H1 (cell line): ENCODE measurements around the gene POU2F2. TPM values are rescaled to one million over a fixed set of nuclear protein-coding genes. Genes with fewer than 3 reads are reported as not detected.

Experiments
- CTCF ChIA-PET: fragments of 300-600 bp; sonication (Branson Sonifier 250); formaldehyde crosslinking; loops from one replicate; lab custom pipeline; 2021; ENCODE audit not compliant: partially characterized antibody; lab: Charles Lee
- POLR2A ChIA-PET: fragments of 300-600 bp; sonication (Branson Sonifier 250); formaldehyde crosslinking; loops from one replicate; lab custom pipeline; 2021; ENCODE audit warnings: inconsistent platforms; ENCODE audit not compliant: partially characterized antibody; lab: Charles Lee
- DNase-seq, 2 experiments: peaks; one replicate each; pipeline versions ENCODE4 v3.0.0 to v3.0.0-alpha.2; 2010 to 2022; ENCODE audit warnings: low spot score in 2 of 2, low read depth in 1 of 2, mixed read lengths in 1 of 2
- FAIRE-seq: peaks from 2 replicates; lab custom pipeline; 2011; peaks lifted over from hg19 to GRCh38; lab: Jason Lieb, UNC
- H2AFZ ChIP-seq: 2 replicates; pipeline ENCODE4 v1.8.1; 2012; ENCODE audit warnings: low read length, inconsistent platforms
- H2AK5ac ChIP-seq: 2 replicates; pipeline ENCODE4 v1.6.1; 2013; ENCODE audit warnings: low read depth, low read length
- H2BK120ac ChIP-seq: replicated peaks from 2 replicates; pipeline ENCODE3; 2013; ENCODE audit warnings: low read depth, low read length, inconsistent platforms
- H2BK12ac ChIP-seq: 2 replicates; pipeline ENCODE4 v1.6.1; 2013; ENCODE audit warnings: low read depth, low read length
- H2BK15ac ChIP-seq: 2 replicates; pipeline ENCODE4 v1.6.1; 2013; ENCODE audit warnings: low read length
- H2BK20ac ChIP-seq: 2 replicates; pipeline ENCODE4 v1.6.1; 2013; ENCODE audit warnings: low read length
- H2BK5ac ChIP-seq: 2 replicates; pipeline ENCODE4 v1.6.1; 2013; ENCODE audit warnings: low read depth, low read length
- H3K14ac ChIP-seq: 2 replicates; pipeline ENCODE4 v1.6.1; 2013; ENCODE audit warnings: inconsistent platforms; ENCODE audit not compliant: insufficient read length
- H3K18ac ChIP-seq: 2 replicates; pipeline ENCODE4 v1.6.1; 2013; ENCODE audit warnings: low read length; ENCODE audit errors: extremely low read depth
- H3K23ac ChIP-seq: 2 replicates; pipeline ENCODE4 v1.6.1; 2013; ENCODE audit warnings: inconsistent platforms; ENCODE audit not compliant: insufficient read length
- H3K23me2 ChIP-seq: 2 replicates; pipeline ENCODE4 v1.6.1; 2013; ENCODE audit warnings: low read depth, low read length
- H3K27ac ChIP-seq: 2 replicates; pipeline ENCODE4 v1.6.1; 2011; ENCODE audit warnings: low read depth, low read length, inconsistent platforms
- H3K27me3 ChIP-seq, 4 experiments: replicated peaks in 1 of 4; 1 replicate in 1 of 4; 2 replicates in 3 of 4; pipeline versions ENCODE4 v1.6.1 to v1.8.1; 2011 to 2013; ENCODE audit warnings: low read length in 3 of 4, mild to moderate bottlenecking in 3 of 4, inconsistent platforms in 2 of 4, mixed read lengths in 2 of 4, moderate library complexity in 1 of 4; ENCODE audit not compliant: control insufficient read depth in 3 of 4, insufficient read depth in 3 of 4; ENCODE audit errors: extremely low read depth in 1 of 4
- H3K36me3 ChIP-seq, 4 experiments: 2 replicates each; pipeline versions ENCODE4 v1.6.1 to v1.8.1; 2011 to 2013; ENCODE audit warnings: mild to moderate bottlenecking in 4 of 4, low read length in 3 of 4, moderate library complexity in 2 of 4, control low read depth in 1 of 4, inconsistent platforms in 1 of 4; ENCODE audit not compliant: insufficient read depth in 4 of 4, control insufficient read depth in 2 of 4
- H3K4ac ChIP-seq: replicated peaks from 2 replicates; pipeline ENCODE3; 2013; ENCODE audit warnings: low read length, low read depth, mixed read lengths, inconsistent platforms; ENCODE audit not compliant: insufficient read length
- H3K4me1 ChIP-seq, 4 experiments: replicated peaks in 1 of 4; 1 replicate in 1 of 4; 2 replicates in 3 of 4; pipeline versions ENCODE4 v1.6.1 to v1.8.1; 2011 to 2013; ENCODE audit warnings: low read length in 3 of 4, inconsistent platforms in 2 of 4, mixed read lengths in 1 of 4; ENCODE audit not compliant: insufficient read depth in 4 of 4, control insufficient read depth in 3 of 4
- H3K4me2 ChIP-seq, 2 experiments: 2 replicates each; pipeline versions ENCODE4 v1.6.1 to v1.8.1; 2011 to 2013; ENCODE audit warnings: low read depth in 2 of 2, low read length in 2 of 2, control low read depth in 1 of 2, inconsistent platforms in 1 of 2, mild to moderate bottlenecking in 1 of 2; ENCODE audit not compliant: insufficient read depth in 1 of 2
- H3K4me3 ChIP-seq, 4 experiments: fragments of 200-600, 300-600 bp in 1 of 4; sonication (generic), shearing (Covaris generic), sonication (Bioruptor Twin) in 1 of 4; 2 replicates each; pipeline versions ENCODE4 v1.5.1 to v1.8.1; 2011 to 2016; ENCODE audit warnings: low read length in 4 of 4, low read depth in 3 of 4, control low read depth in 2 of 4, inconsistent platforms in 2 of 4, mild to moderate bottlenecking in 2 of 4, mixed read lengths in 1 of 4, moderate library complexity in 1 of 4; ENCODE audit not compliant: insufficient read depth in 2 of 4; ENCODE audit errors: extremely low read depth in 1 of 4
- H3K56ac ChIP-seq: replicated peaks from 2 replicates; pipeline ENCODE3; 2013; ENCODE audit warnings: low read depth, mild to moderate bottlenecking, mixed read lengths, low read length, inconsistent platforms; ENCODE audit not compliant: insufficient read length
- H3K79me1 ChIP-seq: 2 replicates; pipeline ENCODE4 v1.6.1; 2013; ENCODE audit warnings: low read depth, low read length, control low read depth
- H3K79me2 ChIP-seq, 2 experiments: 2 replicates each; pipeline versions ENCODE4 v1.6.1 to v1.8.1; 2012 to 2013; ENCODE audit warnings: low read length in 2 of 2, mild to moderate bottlenecking in 2 of 2, inconsistent platforms in 1 of 2; ENCODE audit not compliant: insufficient read depth in 2 of 2, control insufficient read depth in 1 of 2
- H3K9ac ChIP-seq, 4 experiments: replicated peaks in 1 of 4; 1 replicate in 1 of 4; 2 replicates in 3 of 4; pipeline versions ENCODE4 v1.6.1 to v1.8.1; 2011 to 2013; ENCODE audit warnings: low read depth in 3 of 4, low read length in 3 of 4, control low read depth in 2 of 4, mild to moderate bottlenecking in 2 of 4, moderate library complexity in 2 of 4, inconsistent platforms in 1 of 4; ENCODE audit errors: extremely low read depth in 1 of 4
- H3K9me3 ChIP-seq, 2 experiments: 2 replicates each; pipeline versions ENCODE4 v1.6.1 to v1.8.1; 2012 to 2013; ENCODE audit warnings: mild to moderate bottlenecking in 2 of 2, moderate library complexity in 2 of 2, control low read depth in 1 of 2, inconsistent platforms in 1 of 2, low read depth in 1 of 2, low read length in 1 of 2, mixed read lengths in 1 of 2; ENCODE audit not compliant: insufficient read depth in 2 of 2
- H4K20me1 ChIP-seq, 2 experiments: replicated peaks in 1 of 2; 2 replicates each; pipeline versions ENCODE3 to v1.8.1; 2011 to 2013; ENCODE audit warnings: inconsistent platforms in 2 of 2, low read length in 2 of 2, mild to moderate bottlenecking in 1 of 2; ENCODE audit not compliant: insufficient read depth in 2 of 2, control insufficient read depth in 1 of 2
- H4K5ac ChIP-seq: 2 replicates; pipeline ENCODE4 v1.6.1; 2013; ENCODE audit warnings: low read length, low read depth, mixed read lengths, inconsistent platforms; ENCODE audit not compliant: insufficient read length
- H4K8ac ChIP-seq: 2 replicates; pipeline ENCODE4 v1.8.0; 2013; ENCODE audit warnings: mild to moderate bottlenecking, moderate library complexity, low read length, inconsistent platforms; ENCODE audit not compliant: insufficient read depth; ENCODE audit errors: extremely low read depth
- H4K91ac ChIP-seq: replicated peaks from 2 replicates; pipeline ENCODE3; 2013; ENCODE audit warnings: low read length, mixed read lengths, inconsistent platforms; ENCODE audit not compliant: insufficient read length
- EP300 ChIP-seq, 2 experiments: IDR thresholded peaks; 1 replicate in 1 of 2; 2 replicates in 1 of 2; pipeline ENCODE4 v1.6.1; 2011 to 2012; ENCODE audit warnings: low read depth in 2 of 2, low read length in 2 of 2, mild to moderate bottlenecking in 2 of 2, borderline replicate concordance in 1 of 2, inconsistent platforms in 1 of 2, moderate library complexity in 1 of 2
- MAFK ChIP-seq: IDR thresholded peaks from 2 replicates; pipeline ENCODE4 v1.6.1; 2012; ENCODE audit warnings: low read depth, mild to moderate bottlenecking, improper control_type of control experiment, low read length
- POLR2A ChIP-seq, 2 experiments: IDR thresholded peaks; 1 replicate in 1 of 2; 2 replicates in 1 of 2; pipeline ENCODE4 v1.6.1; 2011; ENCODE audit warnings: low read depth in 2 of 2, low read length in 2 of 2, mild to moderate bottlenecking in 2 of 2; ENCODE audit errors: control extremely low read depth in 1 of 2
- POU5F1 ChIP-seq: IDR thresholded peaks from 2 replicates; pipeline ENCODE4 v1.6.1; 2011; ENCODE audit warnings: low read depth, mild to moderate bottlenecking, low read length, moderate library complexity
- RAD21 ChIP-seq, 2 experiments: IDR thresholded peaks in 1 of 2; conservative IDR thresholded peaks in 1 of 2; 2 replicates each; pipeline ENCODE4 v1.6.1; 2011; ENCODE audit warnings: low read depth in 2 of 2, low read length in 2 of 2, improper control_type of control experiment in 1 of 2, inconsistent platforms in 1 of 2, mild to moderate bottlenecking in 1 of 2, moderate library complexity in 1 of 2
- TAF7 ChIP-seq: optimal IDR thresholded peaks from 2 replicates; pipeline ENCODE3; 2011; ENCODE audit warnings: low read depth, mild to moderate bottlenecking, inconsistent platforms, low read length, moderate library complexity, borderline replicate concordance
- TEAD4 ChIP-seq: IDR thresholded peaks from 2 replicates; pipeline ENCODE4 v1.6.1; 2012; ENCODE audit warnings: low read depth, low read length, inconsistent platforms, mixed read lengths
- WGBS, 2 experiments: shearing (Covaris generic) in 1 of 2; methylation state at CpG; one replicate each; pipeline versions ENCODE4 v1.1.6 to v1.1.7; 2013 to 2015; ENCODE audit warnings: low lambda C conversion rate in 2 of 2, mixed read lengths in 2 of 2, inconsistent platforms in 1 of 2, low coverage in 1 of 2, missing lambda C conversion rate in 1 of 2; ENCODE audit not compliant: insufficient replicate concordance in 2 of 2, insufficient coverage in 1 of 2, insufficient read length in 1 of 2; ENCODE audit errors: extremely low coverage in 1 of 2, missing lambda C conversion rate in 1 of 2; 5-methylcytosine and 5-hydroxymethylcytosine counted together
- polyA plus RNA-seq, 7 experiments: library from polyadenylated mRNA; depleted of rRNA in 3 of 7; stranded (reverse) in 5 of 7; unstranded in 2 of 7; fragments of >200 nt in 5 of 7; fragments of 200-250 nt in 2 of 7; gene quantifications; 1 replicate in 5 of 7; 2 replicates in 1 of 7; 4 replicates in 1 of 7; pipeline versions ENCODE4 v1.2.1 to v1.2.3, GENCODE V29; 2011 to 2013; ENCODE audit warnings: missing spikeins in 2 of 7, mixed read lengths in 2 of 7
- total RNA-seq: library from RNA; stranded (reverse); fragmentation: NEBNext Ultra II Directional; extraction: Animal tissue kit (Norgen Biotek cat#: 25700); gene quantifications from 2 replicates; pipeline ENCODE4 v1.2.1, GENCODE V29; 2021

The POU2F2 gene
- total and polyA plus RNA-seq, 2 of the 8 experiments (the other 6 are each of a cell fraction or from before 2014, with no cell fraction given), result 5.0 to 6.1 TPM

GRCh38 chr19:42109896-42110295, 22.4 kb downstream of the POU2F2 start:
- Histone ChIP-seq H3K36me3 (no peaks in the 10 kb centered on the region), H3K27me3 (no peaks in the 10 kb centered on the region), H3K18ac (no peak overlapping the region), H3K56ac (no peak overlapping the region), H2BK5ac (no peak overlapping the region), H4K8ac (no peak overlapping the region), H3K9me3 (no peaks in the 10 kb centered on the region), H3K79me2 (no peaks in the 10 kb centered on the region), H3K23me2 (no peaks in the 10 kb centered on the region), H2AK5ac (no peak overlapping the region), H3K9ac (no peak overlapping the region), H2BK15ac (no peak overlapping the region), H2BK120ac (no peak overlapping the region), H3K4me1 (peaks cover 8 to 19% (median 11%) of the 10 kb centered on the region in 4 experiments), H3K4me3 (no peak overlapping the region), H3K23ac (no peak overlapping the region), H2AFZ (no peak overlapping the region), H2BK20ac (no peak overlapping the region), H3K27ac (no peak overlapping the region), H4K5ac (no peak overlapping the region), H4K20me1 (no peaks in the 10 kb centered on the region), H3K79me1 (no peaks in the 10 kb centered on the region), H3K4ac (no peak overlapping the region), H3K4me2 (no peak overlapping the region), H2BK12ac (no peak overlapping the region), H3K14ac (no peak overlapping the region), H4K91ac (no peak overlapping the region)
- DNase-seq, result no peak
- TF ChIP-seq POU5F1, result no peak
- no peak for TF ChIP-seq TAF7
- no peak for TF ChIP-seq POLR2A (IDR thresholded peaks at IDR 0.05; ENCODE audit: control extremely low read depth in 1 of 2, low read depth in 2 of 2, low read length in 2 of 2)
- no peak for TF ChIP-seq EP300 (IDR thresholded peaks at IDR 0.05; ENCODE audit: borderline replicate concordance in 1 of 2, low read depth in 2 of 2, low read length in 2 of 2)
- no peak for TF ChIP-seq RAD21 (IDR thresholded peaks at IDR 0.05 in 1 of 2, conservative IDR thresholded peaks at IDR 0.05 in 1 of 2; ENCODE audit: low read depth in 2 of 2, low read length in 2 of 2)
- TF ChIP-seq MAFK, result no peak
- no peak for TF ChIP-seq TEAD4
- ChIA-PET CTCF (interaction anchor here (0.6 to 8.5 kb wide), 15 partner anchors 9 to 336 kb away, joined by 3 to 146 read pairs (median 12); partner anchors contain the start of genes POU2F2 and ZNF526), POLR2A (interaction anchor here (0.8 to 1.4 kb wide), 3 partner anchors 10 to 33 kb away, joined by 3 to 5 read pairs (median 3); partner anchors contain the start of gene POU2F2)
- no peak for FAIRE-seq
- 83% methylated on average over 3 of the region's 3 CpGs; no CpG with 5 or more reads in 1 of the 2 experiments for WGBS, 2 experiments
